ENCODE results near the gene SLC35E2B.
"Not testable (repeated sequence)": the region's sequence is repeated elsewhere in the genome, so short reads cannot be mapped to it uniquely, and the experiment has no call there.

Gene SLC35E2B

DNA sequence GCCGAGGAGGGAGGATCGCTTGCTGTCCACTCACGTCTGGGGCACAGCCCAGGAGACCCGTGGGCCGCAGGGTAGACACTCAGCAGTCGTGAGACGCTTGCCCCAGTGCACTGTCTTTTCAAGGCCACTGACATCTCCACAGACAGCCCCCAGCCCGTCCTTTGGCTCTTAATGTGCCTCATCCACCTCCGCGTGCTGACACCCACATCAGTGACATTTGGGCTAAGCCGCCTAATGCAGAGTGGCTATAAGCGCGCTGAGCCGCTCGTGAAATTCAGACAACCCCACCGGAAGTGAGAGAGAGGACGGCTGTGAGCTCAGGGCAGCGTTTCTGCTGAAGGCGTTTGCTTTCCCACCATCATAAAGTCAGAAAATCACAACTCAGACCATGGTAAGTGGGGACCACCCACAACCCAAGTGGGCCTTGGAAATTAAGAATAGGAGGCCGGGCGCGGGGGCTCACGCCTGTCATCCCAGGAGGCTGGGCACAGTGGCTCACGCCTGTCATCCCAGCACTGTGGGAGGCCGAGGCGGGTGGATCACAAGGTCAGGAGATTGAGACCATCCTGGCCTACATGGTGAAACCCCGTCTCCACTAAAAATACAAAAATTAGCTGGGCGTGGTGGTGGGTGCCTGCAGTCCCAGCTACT is 8.4 kb downstream of the SLC35E2B start:
- Histone ChIP-seq H3K79me2 (ENCODE audit: control insufficient read depth, insufficient read depth, low read length, unreplicated experiment) (peaks cover 38% of the 10 kb centered on the region), H3K27ac (ENCODE audit: low read depth, low read length) (no peak overlapping the region), H3K36me3 (ENCODE audit: insufficient read depth, low read length) (no peaks in the 10 kb centered on the region; the same call in 1 of the 2 replicates), H3K4me3 (ENCODE audit: low read depth, low read length) (no peak overlapping the region), H3K27me3 (ENCODE audit: insufficient read depth, low read length) (no peaks in the 10 kb centered on the region), H3K4me1 (ENCODE audit: control insufficient read depth, insufficient read depth, low read length, unreplicated experiment) (peaks cover 8% of the 10 kb centered on the region), H2AFZ (ENCODE audit: low read length, unreplicated experiment) (no peak overlapping the region)

DNA sequence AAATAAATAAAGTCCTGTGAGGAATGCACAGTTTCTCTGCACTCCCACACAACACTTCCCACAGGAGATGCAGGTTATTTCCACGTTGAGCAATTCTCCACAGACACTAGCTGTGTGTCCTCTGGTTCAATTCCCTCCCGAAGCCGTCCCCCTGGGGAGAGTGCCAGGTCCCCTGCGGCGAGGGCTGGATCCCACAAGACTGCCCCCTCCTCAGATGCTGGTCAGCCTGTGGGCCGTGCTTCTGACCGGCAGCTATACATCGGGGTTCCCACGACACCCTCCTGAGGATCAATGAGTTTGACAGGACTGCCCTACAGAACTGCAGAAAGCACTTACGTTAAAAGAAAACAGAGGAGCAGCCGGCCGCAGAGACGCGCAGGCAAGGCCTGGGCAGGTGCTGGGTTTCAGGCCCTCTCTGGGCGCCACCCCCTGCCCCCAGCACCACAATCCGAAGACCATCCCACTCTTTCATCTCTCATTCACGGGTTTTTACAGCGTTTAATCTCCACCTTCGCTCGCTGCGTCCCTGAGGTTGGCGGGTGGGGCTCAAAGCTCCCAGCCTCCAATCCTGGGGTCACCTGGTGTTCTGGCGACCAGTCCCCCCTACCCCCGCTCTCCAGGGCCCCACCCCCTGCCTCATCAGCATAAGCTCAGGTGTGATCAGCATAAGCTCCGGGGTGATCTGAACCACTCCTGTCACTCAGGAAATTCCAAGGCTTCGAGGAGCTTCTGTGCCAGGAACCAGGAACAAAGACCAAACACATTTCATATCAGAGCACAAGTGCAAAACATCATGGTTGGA is 9.3 kb downstream of the SLC35E2B start:
- H3K4me1 ChIP-seq (ENCODE audit: control insufficient read depth, insufficient read depth, low read length, unreplicated experiment), result peaks cover 8% of the 10 kb centered on the region
- peaks cover 46% of the 10 kb centered on the region for H3K79me2 ChIP-seq (ENCODE audit: control insufficient read depth, insufficient read depth, low read length, unreplicated experiment)
- H2AFZ ChIP-seq (ENCODE audit: low read length, unreplicated experiment), result no peak overlapping the region
- H3K4me3 ChIP-seq (ENCODE audit: low read depth, low read length), result no peak overlapping the region
- H3K27me3 ChIP-seq (ENCODE audit: insufficient read depth, low read length), result no peaks in the 10 kb centered on the region
- no peak overlapping the region for H3K27ac ChIP-seq (ENCODE audit: low read depth, low read length)
- no peaks in the 10 kb centered on the region; the same call in 1 of the 2 replicates for H3K36me3 ChIP-seq (ENCODE audit: insufficient read depth, low read length)

GRCh38 chr1:1680912-1681273 is 11.7 kb downstream of the SLC35E2B start:
- Histone ChIP-seq H3K36me3 (ENCODE audit: insufficient read depth, low read length) (no peaks in the 10 kb centered on the region), H3K79me2 (ENCODE audit: control insufficient read depth, insufficient read depth, low read length, unreplicated experiment) (peaks cover 42% of the 10 kb centered on the region), H3K4me1 (ENCODE audit: control insufficient read depth, insufficient read depth, low read length, unreplicated experiment) (peaks cover 3% of the 10 kb centered on the region), H3K4me3 (ENCODE audit: low read depth, low read length) (no peak overlapping the region), H3K27me3 (ENCODE audit: insufficient read depth, low read length) (no peaks in the 10 kb centered on the region), H3K27ac (ENCODE audit: low read depth, low read length) (no peak overlapping the region), H2AFZ (ENCODE audit: low read length, unreplicated experiment) (no peak overlapping the region)

- no peak overlapping the region for H3K4me3 ChIP-seq (ENCODE audit: low read depth, low read length)
- H3K79me2 ChIP-seq (ENCODE audit: control insufficient read depth, insufficient read depth, low read length, unreplicated experiment), result peaks cover 36% of the 10 kb centered on the region
- H3K36me3 ChIP-seq (ENCODE audit: insufficient read depth, low read length), result no peaks in the 10 kb centered on the region
- no peaks in the 10 kb centered on the region for H3K27me3 ChIP-seq (ENCODE audit: insufficient read depth, low read length)
- H3K27ac ChIP-seq (ENCODE audit: low read depth, low read length), result no peak overlapping the region
- H3K4me1 ChIP-seq (ENCODE audit: control insufficient read depth, insufficient read depth, low read length, unreplicated experiment), result no peaks in the 10 kb centered on the region
- no peak overlapping the region for H2AFZ ChIP-seq (ENCODE audit: low read length, unreplicated experiment)
These were observed 12.3 kb downstream of the SLC35E2B start for GRCh38 chr1:1680031-1680911.

- Histone ChIP-seq H3K27ac (ENCODE audit: low read depth, low read length) (no peak overlapping the region), H3K4me3 (ENCODE audit: low read depth, low read length) (no peak overlapping the region), H3K36me3 (ENCODE audit: insufficient read depth, low read length) (no peaks in the 10 kb centered on the region), H3K79me2 (ENCODE audit: control insufficient read depth, insufficient read depth, low read length, unreplicated experiment) (peaks cover 30% of the 10 kb centered on the region), H3K4me1 (ENCODE audit: control insufficient read depth, insufficient read depth, low read length, unreplicated experiment) (no peaks in the 10 kb centered on the region), H3K27me3 (ENCODE audit: insufficient read depth, low read length) (no peaks in the 10 kb centered on the region), H2AFZ (ENCODE audit: low read length, unreplicated experiment) (no peak overlapping the region)
These were observed 13.8 kb downstream of the SLC35E2B start for GRCh38 chr1:1678581-1679380.

DNA sequence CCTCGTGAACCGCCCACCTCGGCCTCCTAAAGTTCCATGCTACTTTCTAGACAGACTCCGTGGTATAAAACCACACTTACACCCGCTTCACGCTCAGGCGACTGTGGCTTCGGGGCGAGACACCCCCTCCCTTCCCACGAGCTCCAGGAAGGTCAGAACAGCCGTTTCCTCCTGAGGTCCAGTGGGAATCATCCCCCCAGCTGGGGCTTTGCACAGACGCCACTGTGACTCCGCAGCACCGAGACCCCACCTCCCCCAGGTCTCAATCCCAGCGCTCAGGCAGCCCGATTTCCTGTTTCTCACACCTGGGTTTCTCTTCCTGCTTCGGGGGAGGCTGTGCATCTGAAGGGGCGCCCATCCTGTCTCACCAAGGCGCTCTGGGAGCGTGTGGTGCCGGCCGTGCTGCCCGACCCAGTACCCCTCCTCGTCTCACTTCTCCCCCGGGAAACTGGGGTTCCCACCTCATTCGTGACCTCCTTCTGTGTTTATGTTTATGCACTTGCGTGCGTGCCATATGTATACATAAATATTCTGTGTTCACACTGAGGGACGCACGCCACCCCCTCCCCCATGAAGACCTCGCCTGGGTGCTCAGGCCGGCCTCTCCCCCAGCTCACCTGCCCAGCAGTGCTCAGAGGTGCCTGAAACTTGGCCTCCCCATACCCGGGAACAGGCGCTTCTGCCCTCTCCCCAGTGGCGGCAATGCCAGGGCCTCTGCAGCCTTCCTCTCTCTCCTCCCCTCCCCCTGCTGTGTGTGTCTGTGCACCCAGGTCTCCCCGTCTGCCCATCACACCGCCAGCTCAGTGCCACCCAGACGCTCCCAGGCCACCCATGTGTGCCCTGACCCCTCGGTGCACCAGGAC is 14.6 kb downstream of the SLC35E2B start:
- Histone ChIP-seq H2AFZ (ENCODE audit: low read length, unreplicated experiment) (no peak overlapping the region), H3K4me3 (ENCODE audit: low read depth, low read length) (no peak overlapping the region), H3K4me1 (ENCODE audit: control insufficient read depth, insufficient read depth, low read length, unreplicated experiment) (no peaks in the 10 kb centered on the region), H3K79me2 (ENCODE audit: control insufficient read depth, insufficient read depth, low read length, unreplicated experiment) (peaks cover 24% of the 10 kb centered on the region), H3K36me3 (ENCODE audit: insufficient read depth, low read length) (no peaks in the 10 kb centered on the region), H3K27me3 (ENCODE audit: insufficient read depth, low read length) (no peaks in the 10 kb centered on the region), H3K27ac (ENCODE audit: low read depth, low read length) (no peak overlapping the region)

- not testable (repeated sequence) for H2AFZ ChIP-seq (ENCODE audit: low read length, unreplicated experiment); H3K27me3 ChIP-seq (ENCODE audit: insufficient read depth, low read length); H3K4me1 ChIP-seq (ENCODE audit: control insufficient read depth, insufficient read depth, low read length, unreplicated experiment); H3K4me3 ChIP-seq (ENCODE audit: low read depth, low read length); H3K27ac ChIP-seq (ENCODE audit: low read depth, low read length); H3K36me3 ChIP-seq (ENCODE audit: insufficient read depth, low read length)
- H3K79me2 ChIP-seq (ENCODE audit: control insufficient read depth, insufficient read depth, low read length, unreplicated experiment), result peaks cover 14% of the 10 kb centered on the region
These were observed 16.5 kb downstream of the SLC35E2B start for GRCh38 chr1:1676087-1676486.

DNA sequence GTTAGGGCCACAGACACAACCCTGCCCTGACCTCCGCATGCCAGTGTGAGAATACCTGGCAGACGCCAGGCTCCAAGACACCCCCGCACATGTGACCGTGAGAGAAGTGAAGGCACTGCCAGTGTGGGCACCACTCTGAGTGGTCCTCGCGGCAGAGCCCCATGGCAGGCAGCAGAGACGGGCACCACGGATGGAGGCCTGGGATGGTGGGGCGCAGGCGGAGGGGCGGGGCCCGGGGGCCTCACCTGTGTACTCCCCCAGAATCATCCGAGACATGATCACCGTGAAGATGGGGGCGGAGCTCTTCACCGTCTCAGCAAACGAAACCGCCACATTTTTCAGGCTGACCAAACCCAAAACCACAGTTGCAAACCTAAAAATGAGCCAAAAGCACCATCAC is 17.4 kb downstream of the SLC35E2B start:
- peaks cover 14% of the 10 kb centered on the region for H3K79me2 ChIP-seq (ENCODE audit: control insufficient read depth, insufficient read depth, low read length, unreplicated experiment)
- H3K27ac ChIP-seq (ENCODE audit: low read depth, low read length); H3K27me3 ChIP-seq (ENCODE audit: insufficient read depth, low read length); H3K36me3 ChIP-seq (ENCODE audit: insufficient read depth, low read length); H2AFZ ChIP-seq (ENCODE audit: low read length, unreplicated experiment); H3K4me3 ChIP-seq (ENCODE audit: low read depth, low read length); H3K4me1 ChIP-seq (ENCODE audit: control insufficient read depth, insufficient read depth, low read length, unreplicated experiment): not testable (repeated sequence)

DNA sequence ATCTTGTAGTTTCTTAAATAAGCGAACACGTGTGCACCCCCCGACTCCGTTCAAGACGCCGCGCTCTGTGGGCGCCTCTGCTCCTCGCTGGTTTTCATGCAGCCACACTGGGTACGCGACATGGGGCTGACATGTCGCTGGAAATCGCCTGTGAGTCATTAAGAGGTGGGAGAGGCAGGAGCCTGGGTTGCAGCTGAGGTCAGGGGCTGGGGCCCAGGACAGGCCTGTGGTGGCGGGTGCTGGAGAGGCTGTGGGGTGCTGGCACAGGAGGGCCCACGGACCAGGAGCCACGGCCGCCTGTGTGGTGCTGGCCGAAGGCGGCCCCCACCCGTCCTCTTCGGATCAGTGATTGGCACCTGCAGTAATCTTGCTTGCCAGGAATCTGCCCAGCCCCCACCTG is 17.8 kb downstream of the SLC35E2B start:
- H3K79me2 ChIP-seq (ENCODE audit: control insufficient read depth, insufficient read depth, low read length, unreplicated experiment), result peaks cover 14% of the 10 kb centered on the region
- H3K27me3 ChIP-seq (ENCODE audit: insufficient read depth, low read length); H3K4me3 ChIP-seq (ENCODE audit: low read depth, low read length); H3K36me3 ChIP-seq (ENCODE audit: insufficient read depth, low read length); H3K27ac ChIP-seq (ENCODE audit: low read depth, low read length); H2AFZ ChIP-seq (ENCODE audit: low read length, unreplicated experiment); H3K4me1 ChIP-seq (ENCODE audit: control insufficient read depth, insufficient read depth, low read length, unreplicated experiment): not testable (repeated sequence)

Measured in ACC112 (cell line).